GM18861 (cell line): ENCODE results near the gene FAM111A.

Source experiments
- ATAC-seq: cut with Tn5 transposase; IDR thresholded peaks from one replicate; pipeline ENCODE4 v1.9.1; 2021; ENCODE audit not compliant: unreplicated experiment

The FAM111A gene

DNA sequence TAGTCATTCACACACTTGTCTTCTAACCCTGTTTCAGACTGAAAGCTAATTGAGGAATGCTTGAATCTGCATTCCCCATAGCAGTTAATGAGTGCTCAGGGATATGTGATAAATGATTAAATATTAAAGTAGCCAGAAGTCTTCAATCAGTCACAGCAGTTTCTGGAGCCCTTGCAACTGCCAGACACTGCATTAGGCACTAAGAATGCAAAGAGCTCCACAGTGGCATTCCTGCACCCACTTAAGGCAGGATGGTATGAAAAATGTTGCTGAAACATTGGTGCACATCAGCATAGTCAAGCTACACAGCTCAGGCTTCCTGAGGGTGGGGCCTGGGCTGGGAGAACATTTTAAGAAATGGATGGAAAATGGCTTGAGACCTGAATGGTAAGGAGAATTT lies 35.7 kb downstream of the FAM111A start:
- ATAC-seq, result no peak

DNA sequence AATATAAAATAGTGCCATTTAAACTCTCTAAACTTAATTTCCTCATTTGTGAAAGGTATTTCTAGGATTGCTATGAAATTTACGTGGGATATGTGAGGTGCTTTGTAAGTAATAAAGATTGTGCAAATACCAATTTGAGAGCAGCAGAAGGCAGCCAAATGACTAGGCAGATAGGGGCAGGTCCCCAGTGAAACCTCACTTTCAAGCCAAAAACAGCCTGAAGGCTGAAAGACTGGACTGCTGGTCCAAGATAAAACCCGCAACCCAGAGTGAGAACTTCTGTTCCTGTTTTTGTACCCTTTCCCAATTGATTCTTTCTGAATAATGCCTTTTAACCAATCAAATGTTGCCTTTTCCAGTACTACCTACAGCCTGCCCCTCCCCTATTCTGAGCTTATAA lies 36.5 kb downstream of the FAM111A start:
- ATAC-seq, result no peak

DNA sequence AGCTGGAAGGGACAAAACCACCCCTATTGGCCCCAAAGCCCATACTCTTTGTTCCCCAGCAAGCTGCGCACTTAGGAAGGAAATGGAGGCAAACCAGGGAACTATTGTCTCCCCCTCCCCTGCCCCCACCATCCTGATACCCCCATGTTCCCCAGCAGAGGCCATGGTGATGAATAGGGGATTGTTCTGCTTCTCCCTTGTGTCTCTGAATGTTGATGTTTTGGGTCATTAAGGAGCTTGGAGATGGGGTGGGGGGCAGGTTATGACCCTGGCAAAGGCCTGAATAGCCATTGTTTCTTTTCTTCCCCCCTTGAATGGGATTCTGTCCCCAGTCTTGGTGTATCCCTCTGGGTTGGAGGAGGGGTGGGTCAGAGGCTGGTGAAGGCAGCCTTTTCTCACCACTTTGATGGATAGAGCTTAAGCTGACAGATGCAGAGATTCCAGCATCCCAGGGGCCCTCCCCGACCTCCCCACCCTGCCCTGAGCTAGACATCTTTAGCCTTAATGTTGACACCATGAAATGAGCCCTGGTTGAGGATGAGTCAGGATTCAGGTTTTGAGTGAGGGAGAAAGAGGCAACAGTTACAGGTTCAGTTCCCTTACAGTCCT lies 37.6 kb downstream of the FAM111A start:
- ATAC-seq, result no peak

DNA sequence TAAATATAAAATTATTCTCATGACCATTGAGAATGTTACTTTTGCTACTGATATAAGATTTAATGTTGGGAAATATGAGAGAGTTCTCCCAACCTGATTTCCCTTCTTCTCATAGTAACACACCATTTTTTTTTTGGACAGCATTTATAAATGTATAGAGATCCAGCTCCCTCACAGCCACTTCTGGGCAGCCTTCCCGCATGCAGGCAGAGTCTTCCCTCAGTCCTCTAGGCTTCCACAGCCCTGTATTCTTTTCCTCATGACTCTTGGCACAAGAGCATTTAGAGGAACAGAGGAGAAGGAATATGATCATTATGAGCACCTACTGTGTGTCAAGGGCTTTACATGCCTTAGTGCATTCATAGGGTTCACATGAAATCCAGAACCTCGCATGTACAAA lies 38.3 kb downstream of the FAM111A start:
- ATAC-seq, result no peak

DNA sequence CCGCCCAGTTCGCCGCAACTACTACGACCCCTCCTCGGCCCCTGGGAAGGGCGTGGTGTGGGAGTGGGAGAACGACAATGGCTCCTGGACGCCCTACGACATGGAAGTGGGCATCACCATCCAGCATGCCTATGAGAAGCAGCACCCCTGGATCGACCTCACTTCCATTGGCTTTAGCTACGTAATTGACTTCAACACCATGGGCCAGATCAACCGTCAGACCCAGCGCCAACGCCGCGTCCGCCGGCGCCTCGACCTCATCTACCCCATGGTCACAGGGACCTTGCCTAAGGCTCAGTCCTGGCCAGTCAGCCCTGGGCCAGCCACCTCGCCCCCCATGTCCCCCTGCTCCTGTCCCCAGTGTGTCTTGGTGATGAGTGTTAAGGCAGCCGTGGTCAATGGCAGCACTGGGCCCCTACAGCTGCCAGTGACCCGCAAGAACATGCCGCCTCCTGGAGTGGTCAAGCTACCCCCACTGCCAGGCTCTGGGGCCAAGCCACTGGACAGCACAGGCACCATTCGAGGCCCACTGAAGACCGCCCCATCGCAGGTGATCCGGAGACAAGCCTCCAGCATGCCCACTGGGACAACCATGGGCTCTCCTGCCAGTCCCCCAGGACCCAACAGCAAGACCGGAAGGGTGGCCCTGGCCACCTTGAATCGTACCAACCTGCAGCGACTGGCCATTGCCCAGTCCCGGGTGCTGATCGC lies 39.2 kb downstream of the FAM111A start:
- no peak for ATAC-seq

DNA sequence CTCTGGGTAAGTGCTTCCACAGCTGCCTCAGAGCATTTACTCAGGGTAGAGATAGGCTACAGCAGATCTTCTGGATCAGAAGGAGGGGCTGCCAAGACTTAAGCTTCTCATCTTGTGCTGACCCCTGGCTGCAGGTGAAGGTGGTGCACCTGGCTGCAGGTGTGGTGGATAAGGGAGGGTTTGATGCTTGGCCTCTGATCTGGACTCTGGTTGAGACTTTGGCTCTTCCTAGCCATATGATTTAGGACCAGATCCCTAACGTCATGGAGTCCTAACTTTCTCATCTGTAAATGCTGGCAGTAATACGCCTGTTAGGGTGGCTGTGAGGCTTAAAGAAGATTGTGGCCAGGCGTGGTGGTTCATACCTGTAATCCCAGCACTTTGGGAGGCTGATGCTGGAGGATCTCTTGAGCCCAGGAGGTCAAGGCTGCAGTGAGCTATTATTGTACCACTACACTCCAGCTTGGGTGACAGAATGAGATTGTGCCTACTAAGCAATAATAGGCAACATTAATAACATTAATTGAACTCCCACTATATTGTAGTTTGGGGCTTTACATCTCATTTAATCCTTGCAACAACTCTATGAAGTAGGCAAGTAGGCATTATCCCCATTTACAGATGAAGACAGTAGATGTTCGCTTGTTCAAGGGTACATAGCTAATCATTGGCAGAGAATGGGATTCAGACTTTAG lies 39.9 kb downstream of the FAM111A start:
- no peak for ATAC-seq

DNA sequence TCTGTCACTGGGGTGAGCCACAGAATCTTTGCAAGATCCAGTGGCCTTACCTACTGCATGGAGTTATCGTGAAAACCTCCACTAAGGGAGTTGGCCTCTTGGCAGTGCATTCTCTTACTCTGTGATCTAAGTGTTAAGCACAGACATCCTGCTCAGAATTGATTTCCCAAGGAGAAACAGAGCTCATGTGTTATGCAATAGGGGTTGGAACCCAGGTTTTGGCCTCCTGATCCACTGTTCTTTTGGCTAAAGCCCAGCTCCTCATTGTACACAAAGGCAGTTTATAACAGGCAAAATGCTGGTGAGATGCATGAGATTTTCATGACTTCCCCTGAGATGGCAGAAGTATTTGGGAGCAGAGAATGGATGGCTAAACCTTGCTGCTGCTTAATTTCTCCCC lies 41.1 kb downstream of the FAM111A start:
- ATAC-seq, result no peak

DNA sequence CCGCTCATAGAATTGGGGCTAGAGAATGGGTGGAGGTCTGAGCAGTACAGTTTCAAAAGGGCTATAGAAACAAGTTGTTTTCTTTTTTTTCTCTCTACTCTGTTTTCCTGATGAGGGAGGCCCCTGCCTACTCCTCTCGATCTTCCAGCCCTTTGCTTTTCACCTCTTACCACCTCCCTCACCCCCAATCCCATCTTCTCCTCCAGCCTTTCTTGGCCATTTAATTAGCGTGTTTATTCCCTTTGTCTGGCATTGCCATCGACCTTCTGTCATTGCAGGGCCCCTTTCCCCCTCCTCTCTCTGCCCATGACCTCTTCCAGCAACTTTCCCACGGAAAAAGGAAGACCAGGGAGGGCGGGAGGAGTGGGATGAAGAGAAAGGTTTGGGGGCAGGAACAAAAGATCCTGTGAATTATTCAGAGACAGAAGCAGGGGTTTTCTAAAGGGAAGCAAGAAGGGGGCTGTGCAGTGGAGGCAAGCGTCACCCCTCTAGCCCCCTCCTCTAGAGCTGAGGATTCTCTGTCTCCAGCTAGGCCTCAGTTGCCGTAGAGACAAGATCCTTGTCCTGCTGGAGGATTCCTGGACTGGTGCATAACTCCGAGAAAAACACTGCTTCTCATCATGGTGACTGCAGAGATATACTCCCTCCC lies 42.2 kb downstream of the FAM111A start:
- ATAC-seq, result no peak

DNA sequence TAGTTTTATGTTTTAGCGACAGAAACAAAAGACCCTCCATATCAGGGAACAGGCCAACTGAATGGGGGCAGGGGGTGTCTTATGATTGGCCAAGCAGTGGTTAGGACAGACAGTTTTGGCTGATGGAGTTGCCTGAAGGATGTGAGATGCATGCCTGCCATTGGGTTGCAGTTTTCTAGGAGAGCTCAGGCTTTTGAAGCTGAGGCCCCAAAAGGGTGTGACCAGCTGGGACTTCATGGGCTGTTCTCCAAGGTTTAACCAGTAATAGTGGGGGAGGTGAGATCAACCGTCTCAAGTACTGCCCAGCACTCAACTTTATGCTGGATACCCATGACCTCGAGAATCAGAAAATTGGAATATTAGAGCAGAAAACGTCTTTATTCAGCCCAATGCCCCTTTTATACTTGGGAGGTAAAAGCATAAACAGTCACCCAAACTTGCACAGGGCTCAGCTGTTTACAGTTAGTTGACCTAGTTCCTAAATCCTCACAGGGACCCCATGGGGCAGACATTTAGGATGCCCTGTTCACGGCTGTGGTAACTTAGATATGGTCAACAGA lies 42.8 kb downstream of the FAM111A start:
- ATAC-seq, result no peak

DNA sequence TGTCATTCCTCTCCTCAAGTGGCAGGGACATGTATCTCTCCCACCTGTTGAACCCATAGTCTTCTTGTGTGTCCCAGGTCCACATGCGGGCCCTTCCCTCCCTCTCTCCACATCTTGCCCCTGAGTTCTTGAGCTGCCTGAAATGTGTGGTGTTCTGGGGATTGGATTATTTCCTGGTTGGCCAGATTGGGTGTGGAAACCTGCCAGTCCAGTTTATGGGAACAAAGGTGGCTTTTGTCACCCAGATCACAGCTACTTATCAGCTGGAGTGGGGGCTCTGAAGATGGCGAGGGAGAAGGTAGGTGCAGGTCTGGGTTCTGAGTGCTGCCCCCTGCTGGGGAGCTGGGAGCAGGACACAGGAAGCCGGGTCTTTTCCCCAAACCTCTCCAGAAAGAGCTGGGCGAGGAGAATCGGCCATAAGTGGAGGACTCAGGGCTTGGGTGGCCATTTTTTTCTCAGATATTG lies 43.5 kb downstream of the FAM111A start:
- peak; percentile 58 for ATAC-seq

DNA sequence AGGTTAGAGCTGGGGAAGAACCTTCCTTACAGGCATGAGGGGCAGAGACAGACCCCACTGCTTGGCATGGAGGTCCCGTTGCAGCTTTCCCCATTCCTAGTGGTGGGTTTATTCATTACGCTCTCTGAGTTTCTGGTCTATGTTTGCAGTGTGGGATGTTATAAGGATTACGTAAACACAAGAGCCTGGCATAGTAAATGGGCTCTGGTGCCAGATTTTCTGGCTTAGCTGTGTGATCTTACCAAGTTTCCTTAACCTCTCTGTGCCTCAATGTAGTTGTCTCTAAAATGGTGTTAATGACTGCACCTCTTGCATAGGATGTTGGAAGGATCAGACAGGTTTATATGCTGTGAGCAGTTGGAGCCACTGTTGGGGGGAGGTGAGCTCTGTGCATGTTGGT lies 44.4 kb downstream of the FAM111A start:
- no peak for ATAC-seq

DNA sequence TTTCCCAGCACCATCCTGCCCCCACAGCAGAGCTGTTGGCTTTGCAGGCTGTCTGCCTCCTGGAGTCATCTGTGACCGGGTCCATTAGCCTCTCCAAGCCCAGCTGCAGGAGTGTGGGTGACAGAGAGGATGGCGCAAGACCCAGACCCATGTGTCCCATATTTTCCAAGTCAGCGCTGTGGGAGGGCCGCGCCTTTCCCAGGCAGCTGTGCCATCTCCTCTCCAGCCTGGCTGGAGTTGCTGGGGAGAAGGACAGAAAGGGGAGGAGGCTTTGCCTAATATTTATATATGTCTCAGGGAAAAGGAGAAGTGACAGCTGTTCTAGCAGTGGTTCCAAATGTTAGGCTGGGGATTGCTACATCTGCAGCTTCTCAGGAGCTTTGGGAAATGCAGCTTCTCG lies 44.9 kb downstream of the FAM111A start:
- ATAC-seq, result no peak

DNA sequence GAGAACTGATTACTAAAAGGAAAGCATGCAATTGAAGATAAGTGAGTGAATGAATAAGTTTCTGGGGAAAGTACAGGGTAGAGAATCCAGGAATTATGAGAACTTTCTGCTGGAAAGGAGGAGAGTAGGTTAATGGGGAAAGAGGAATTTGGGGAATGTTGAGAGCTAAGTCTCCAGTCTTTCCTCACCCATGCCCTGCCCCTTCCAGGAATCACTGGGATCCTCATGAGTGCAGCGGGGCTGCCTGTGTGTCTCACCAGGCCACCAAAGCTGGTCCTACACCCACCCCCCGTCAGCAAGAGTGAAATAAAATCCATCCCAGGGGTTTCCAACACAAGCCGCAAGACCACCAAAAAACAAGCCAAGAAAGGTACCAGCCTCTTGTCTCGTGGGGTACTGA lies 46.3 kb downstream of the FAM111A start:
- ATAC-seq, result no peak

DNA sequence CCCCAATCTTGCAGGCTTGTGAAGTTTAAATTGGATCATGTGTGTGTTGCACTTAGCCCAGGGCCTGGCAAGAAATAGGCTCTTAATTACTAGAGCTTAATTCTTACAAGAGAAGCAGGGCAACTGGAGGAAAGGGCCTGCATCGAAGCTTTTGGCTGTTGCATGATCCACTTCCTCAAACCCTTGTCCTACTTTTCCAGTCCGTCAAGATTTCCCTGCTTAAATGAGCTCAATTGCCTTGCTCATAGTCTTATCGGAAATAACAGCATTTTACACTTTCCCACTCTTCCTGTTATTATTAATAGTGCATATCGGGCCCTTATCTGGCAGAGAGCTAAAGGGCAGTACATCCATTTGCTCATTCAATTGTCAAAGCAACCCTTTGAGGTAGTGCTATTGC lies 47.3 kb downstream of the FAM111A start:
- no peak for ATAC-seq

DNA sequence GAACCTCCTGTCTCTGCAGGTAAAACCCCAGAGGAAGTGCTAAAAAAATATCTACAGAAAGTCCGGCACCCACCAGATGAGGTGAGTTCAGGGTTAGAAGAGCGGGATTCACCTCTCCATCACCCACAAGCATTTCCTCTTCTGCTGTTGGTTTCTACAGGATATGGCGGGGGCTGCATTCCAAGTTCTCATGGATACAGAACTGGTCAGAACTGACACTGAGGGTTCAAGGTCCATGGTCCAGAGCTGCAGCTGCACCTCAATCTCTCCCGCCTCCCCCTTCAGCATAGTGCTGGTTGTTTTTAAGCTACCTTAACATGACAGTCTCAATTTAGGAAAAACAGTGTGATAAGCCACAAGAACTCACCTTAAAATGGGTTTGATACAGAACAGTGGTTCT lies 48.4 kb downstream of the FAM111A start:
- no peak for ATAC-seq

DNA sequence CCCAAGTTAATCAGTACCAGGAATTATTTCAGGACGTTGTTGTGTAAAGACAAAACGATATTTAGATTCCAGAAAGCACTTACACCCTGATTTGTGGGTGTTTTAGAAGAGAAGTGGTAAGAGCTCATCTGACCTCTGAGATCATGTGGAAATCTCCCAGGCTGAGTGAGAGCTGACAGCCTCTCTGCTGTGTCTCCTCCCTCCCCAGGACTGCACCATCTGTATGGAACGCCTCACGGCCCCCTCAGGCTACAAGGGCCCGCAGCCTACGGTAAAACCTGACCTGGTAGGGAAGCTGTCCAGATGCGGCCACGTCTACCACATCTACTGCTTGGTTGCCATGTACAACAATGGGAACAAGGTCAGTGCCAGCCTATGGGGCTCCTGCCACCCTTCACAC lies 49.2 kb downstream of the FAM111A start:
- no peak for ATAC-seq

DNA sequence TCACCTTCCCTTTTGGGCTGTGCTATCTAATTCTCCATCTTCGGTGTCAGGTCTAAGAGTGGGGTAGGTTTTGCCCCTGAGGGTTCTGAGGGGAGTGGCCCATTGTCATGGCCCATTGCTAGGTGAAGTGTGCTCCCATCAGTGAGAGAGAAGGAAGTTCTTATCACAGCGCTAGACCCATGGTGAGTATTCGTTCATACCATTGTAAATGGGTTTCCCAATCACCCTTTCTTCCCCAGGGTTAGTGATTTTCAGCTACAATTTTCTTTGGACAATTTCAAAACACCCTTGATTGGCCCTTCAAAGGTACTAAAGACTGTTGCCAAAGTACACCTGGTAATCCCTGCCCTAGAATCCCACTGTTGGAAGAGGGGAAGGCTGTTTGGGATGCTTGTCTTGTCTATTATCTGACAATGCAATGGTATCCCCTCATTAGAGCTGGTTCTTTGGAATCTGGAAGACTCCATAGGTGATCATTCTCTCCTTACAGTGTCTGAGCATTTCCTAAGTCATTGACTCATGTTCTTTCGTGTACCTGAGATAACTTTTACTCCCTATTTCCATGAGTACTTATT lies 49.9 kb downstream of the FAM111A start:
- no peak for ATAC-seq

DNA sequence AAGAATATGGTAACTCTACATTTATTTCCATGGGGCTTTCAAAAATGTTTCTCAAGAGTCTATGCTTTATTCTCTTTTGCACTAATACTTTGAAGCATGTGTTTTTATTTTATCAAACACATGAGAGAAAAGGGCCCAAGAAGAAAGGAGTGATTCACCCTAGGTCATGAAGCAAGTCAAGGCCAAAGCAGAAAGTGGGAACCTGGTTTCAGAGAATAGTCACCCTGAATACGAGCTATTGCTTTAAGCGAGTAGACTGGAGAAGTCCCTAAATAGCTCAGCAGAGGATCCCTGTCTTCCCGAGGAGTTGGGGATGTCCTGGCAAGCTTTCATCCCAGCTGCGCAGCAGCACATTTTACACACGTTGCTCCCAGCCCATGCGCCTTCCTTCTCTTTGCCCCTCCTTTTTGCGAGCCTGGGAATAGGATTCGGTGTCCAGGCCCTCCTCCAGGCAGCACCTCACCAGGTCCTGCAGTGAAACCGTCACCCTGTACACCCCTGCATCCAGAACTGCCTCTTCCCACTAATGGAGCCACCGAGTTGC lies 51.0 kb downstream of the FAM111A start:
- no peak for ATAC-seq

DNA sequence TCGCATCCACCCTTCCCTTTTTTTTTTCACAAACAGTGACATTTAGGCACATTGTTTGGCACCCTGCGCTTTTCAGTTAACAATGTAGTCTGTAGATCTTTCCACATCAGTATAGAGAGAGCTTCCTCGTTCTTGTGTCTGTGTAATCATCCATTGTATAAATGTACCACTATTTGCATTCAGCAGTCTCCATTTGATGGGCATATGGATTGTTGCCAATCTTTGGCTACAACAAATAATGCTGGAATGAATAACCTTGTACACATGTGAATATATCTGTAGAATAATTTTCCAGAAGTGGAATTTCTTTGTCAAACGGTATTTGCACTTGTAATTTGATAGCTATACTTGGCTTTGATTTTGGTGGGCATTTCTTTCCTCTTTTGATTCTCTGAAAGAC lies 52.9 kb downstream of the FAM111A start:
- no peak for ATAC-seq

DNA sequence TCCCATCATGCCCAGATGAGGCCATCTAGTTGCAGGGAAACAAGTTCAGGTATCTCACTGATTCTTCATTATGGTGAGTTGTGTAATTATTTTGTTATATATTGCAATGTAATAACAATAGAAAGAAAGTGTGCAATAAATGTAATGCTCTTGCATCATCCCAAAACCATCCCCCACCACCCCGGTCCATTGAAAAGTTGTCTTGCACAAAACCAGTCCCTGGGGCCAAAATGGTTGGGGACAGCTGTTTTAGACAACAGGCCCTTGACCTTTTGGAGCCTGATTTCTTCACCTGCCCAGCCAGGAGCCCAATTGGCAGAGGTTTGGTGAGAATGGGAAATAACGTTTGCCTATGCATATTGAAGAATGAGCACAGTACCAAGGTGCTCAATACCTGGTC lies 54.1 kb downstream of the FAM111A start:
- ATAC-seq, result no peak

DNA sequence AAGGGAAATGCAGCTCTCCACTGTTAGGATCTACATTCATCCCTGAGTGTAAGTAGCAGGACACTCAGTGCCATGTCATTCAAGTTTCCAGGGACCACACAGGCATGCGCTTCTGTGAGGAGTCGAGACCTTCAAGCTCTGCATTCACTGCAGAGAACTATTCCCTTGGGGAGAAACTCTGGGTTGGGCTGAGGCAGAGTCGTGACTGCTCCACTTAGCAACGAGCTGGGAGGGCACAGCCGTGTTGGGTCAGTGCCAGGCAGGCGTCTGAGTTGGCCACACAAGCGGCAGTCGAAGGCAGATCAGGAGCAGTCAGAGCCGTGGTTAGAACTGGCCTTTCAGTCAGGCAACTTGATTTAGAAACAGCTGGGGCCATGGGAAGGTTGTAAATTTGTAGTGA lies 55.3 kb downstream of the FAM111A start:
- ATAC-seq, result no peak
